Stimulated activated CD4-positive, alpha-beta T cell treated with anti-CD3 and anti-CD28 coated beads, TNF-alpha, amount 100 ng/mL, for 1 hour (primary cell): ENCODE data around the gene TUBB4A.

Experiments
- DNase-seq, 3 donors: peaks; one replicate each; pipeline ENCODE4 v3.0.0-alpha.2; 2020; ENCODE audit warnings: low read depth in 3 of 3, low spot score in 1 of 3

TUBB4A gene

DNA sequence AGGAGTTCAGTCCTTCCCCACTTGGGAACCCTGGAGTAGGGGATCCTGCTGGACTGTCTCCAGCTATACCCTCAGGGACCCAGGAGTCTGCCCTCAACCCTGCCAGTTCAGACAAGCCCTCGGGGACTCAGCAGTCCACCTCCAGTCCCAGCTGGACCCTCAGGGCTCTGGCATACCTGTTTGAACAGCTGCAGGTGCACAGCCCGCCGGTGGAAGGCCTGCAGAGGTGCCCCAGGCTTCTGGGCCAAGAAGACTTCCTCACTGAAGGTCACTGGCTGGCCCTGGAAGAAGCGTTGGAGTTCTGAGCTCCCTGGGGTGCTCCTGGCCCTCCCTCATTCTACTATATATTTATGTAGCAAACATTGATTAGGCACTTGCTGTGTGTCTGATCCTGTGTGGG is 29.4 kb downstream of the TUBB4A start:
- no peak for DNase-seq

- no peak for DNase-seq
These were observed 31.0 kb downstream of the TUBB4A start for GRCh38 chr19:6471076-6471475.

- DNase-seq, result no peak
These were observed 31.9 kb downstream of the TUBB4A start for GRCh38 chr19:6470173-6470572.

DNA sequence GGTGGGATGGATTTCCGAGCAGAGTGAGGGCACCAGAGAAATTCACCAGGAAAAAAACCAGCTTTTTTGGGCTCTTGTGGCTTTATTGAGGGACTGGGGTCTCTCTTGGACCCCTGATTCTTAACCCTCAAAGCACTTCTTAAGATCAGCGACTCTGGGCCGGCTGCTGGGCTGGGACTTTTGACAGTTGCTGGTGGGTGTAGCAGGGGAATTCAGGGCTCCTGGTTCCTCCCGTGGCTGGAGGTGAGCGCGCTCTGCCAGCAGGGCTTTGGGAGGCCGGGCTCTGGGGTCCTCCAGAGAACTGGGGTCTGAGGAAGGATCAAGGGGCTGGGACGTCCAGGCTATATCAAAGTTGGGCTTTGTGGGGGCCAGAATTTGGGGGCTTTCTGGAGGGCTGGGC is 34.7 kb downstream of the TUBB4A start:
- DNase-seq, result no peak

GRCh38 chr19:6466526-6467248 is 35.4 kb downstream of the TUBB4A start:
- no peak for DNase-seq

- DNase-seq, result no peak
These were observed 36.4 kb downstream of the TUBB4A start for GRCh38 chr19:6465663-6466062.

- no peak for DNase-seq
These were observed 37.1 kb downstream of the TUBB4A start for GRCh38 chr19:6465006-6465405.

DNA sequence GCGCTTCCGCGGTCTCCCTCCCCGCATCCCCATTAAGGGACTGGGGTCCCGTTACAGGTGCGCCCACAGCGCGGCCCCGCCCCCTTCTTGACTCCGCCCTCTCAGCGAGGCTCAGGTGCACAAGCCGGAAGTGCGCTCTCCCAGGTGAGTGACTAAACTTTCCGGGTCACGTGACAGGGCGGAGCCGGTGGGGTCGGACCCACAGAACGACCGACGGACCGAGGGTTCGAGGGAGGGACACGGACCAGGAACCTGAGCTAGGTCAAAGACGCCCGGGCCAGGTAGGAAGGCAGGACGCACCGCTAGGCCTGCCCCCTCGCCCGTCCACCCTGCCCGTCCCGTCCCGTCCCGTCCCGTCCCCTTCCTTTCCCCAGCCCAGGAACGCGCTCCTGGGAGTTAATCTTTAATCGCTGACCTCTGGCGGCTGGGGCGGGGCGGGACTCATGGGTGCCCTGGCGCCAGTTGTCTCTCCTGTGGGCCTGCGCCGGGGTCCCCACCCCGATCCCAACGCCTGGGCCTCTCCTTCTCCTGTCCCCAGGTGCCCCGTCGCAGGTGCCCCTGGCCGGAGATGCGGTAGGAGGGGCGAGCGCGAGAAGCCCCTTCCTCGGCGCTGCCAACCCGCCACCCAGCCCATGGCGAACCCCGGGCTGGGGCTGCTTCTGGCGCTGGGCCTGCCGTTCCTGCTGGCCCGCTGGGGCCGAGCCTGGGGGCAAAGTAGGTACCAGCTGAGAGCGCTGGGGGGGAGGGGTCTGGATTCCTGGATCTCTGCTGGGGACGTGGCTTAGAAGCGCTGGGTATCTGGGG is 37.8 kb downstream of the TUBB4A start, which contains the start of gene CRB3:
TSS of gene CRB3 (plus strand) at position 202 of the 804 bp plus-strand sequence. CDS start at position 633, 431 bp downstream.
- peak in 2 of 3 donors; percentile 23 to 32 for DNase-seq

GRCh38 chr19:6460099-6460884 is 41.8 kb downstream of the TUBB4A start:
- DNase-seq, result peak; percentile 92 to 93 (median 92)

- peak in 1 of 3 donors; percentile 55 for DNase-seq
These were observed 42.6 kb downstream of the TUBB4A start, which contains the start of gene SLC25A23 for GRCh38 chr19:6459262-6460098. Gene SLC25A23, minus strand, starts transcription at chr19:6459792. Its CDS starts 164 bp downstream, at chr19:6459628.

GRCh38 chr19:6458695-6459261 is 43.3 kb downstream of the TUBB4A start:
- no peak for DNase-seq

DNA sequence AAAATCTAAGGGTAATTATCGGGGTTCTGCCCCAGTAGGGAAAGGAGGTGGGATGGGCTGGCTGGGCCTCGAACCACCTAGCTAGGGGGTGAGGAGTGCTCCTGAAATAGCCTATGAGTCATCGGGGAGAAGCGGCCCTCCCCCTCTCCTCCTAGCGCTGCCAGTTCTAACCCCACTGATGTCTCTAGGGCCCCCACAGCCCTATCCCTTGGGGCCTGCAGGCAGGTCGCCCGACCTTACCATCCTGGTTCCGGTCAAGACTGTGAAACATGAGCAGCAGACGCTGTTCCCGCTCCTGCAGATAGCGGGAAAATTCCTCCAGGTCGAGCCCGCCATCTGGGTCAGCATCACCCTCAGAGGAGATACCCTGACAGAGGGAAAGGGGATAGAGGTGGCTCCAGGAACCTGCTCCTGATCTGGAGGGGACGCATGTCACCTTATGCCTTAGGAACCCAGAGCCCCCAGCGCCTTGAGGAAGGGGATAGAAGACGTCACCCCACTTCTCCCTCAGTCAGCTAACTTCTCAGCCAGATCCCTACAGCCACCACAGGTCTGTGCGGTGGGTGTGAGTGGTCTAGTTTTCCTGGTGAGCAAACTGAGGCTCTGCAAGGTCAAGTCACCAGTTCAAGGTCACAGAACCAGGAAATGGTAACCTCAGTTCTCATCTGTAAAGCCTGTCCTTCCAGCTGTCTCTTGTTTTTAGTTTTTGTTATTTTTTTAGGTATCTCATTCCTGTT is 44.0 kb downstream of the TUBB4A start:
- DNase-seq, result no peak

GRCh38 chr19:6455924-6456323 is 46.2 kb downstream of the TUBB4A start:
- DNase-seq, result no peak

GRCh38 chr19:6453951-6454565 is 48.1 kb downstream of the TUBB4A start:
- DNase-seq, result no peak

DNA sequence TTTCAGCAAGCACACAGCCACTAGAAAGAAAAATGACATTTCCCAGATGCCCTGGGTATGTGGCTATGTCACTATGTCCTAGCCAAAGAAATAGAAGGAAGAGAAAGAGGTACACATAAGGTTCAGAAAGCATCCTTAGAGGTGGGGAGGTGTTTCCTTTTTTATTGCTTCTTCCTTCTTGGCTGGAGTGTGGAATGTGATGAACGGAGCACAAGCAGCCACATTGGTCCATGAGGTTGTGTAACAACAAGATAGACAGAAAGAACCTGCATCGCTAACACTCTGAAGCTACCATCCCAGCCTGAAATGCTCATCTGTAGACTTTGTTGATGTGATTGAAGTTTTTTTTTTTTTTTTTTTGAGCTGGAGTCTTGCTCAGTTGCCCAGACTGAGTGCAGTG is 49.2 kb downstream of the TUBB4A start:
- DNase-seq, result no peak

- DNase-seq, result no peak
These were observed 49.9 kb downstream of the TUBB4A start for GRCh38 chr19:6452223-6452614.

GRCh38 chr19:6451583-6452222 is 50.4 kb downstream of the TUBB4A start:
- DNase-seq, result no peak

GRCh38 chr19:6450166-6450565 is 51.9 kb downstream of the TUBB4A start:
- DNase-seq, result no peak

DNA sequence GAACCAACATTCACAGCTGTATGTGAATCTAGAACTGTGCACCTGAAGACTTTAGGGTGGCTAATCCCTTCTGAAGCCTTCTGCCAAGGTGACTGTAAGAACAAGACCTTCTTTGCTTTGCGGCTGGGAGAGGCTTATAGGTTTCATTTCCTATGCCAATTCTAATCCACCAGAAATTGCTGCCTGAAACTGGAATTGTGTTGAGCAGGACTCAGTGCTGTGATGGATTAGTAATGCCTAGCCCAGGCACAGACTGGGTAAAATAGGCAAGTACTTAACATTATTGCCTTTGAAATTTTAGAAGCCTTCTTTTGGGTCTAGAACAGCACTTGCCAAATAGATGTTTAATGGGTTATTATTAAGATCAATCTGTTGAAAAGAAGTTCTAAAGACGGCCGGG is 54.1 kb downstream of the TUBB4A start:
- DNase-seq, result no peak
